Breast epithelium (tissue), 3 donors: ENCODE data around the gene GPR35.

ENCODE experiments used
- POLR2A ChIP-seq: fragments of 450-650 bp; IDR thresholded peaks from one replicate; pipeline ENCODE4 v1.6.1; 2016; ENCODE audit warnings: antibody characterized with exemption, mild to moderate bottlenecking, moderate library complexity
- POLR2AphosphoS5 ChIP-seq, 3 donors: sonication (generic); formaldehyde crosslinking; IDR thresholded peaks; one replicate each; pipeline ENCODE4 v1.6.1; 2017; ENCODE audit warnings: antibody characterized with exemption in 3 of 3
- TF ChIP-seq, protein P1 (sequence below), 3 donors: fragments of 450-650 bp; IDR thresholded peaks; one replicate each; pipeline ENCODE4 v1.5.1; 2016 to 2017; ENCODE audit warnings: antibody characterized with exemption in 3 of 3, mild to moderate bottlenecking in 3 of 3, moderate library complexity in 3 of 3

DNA sequence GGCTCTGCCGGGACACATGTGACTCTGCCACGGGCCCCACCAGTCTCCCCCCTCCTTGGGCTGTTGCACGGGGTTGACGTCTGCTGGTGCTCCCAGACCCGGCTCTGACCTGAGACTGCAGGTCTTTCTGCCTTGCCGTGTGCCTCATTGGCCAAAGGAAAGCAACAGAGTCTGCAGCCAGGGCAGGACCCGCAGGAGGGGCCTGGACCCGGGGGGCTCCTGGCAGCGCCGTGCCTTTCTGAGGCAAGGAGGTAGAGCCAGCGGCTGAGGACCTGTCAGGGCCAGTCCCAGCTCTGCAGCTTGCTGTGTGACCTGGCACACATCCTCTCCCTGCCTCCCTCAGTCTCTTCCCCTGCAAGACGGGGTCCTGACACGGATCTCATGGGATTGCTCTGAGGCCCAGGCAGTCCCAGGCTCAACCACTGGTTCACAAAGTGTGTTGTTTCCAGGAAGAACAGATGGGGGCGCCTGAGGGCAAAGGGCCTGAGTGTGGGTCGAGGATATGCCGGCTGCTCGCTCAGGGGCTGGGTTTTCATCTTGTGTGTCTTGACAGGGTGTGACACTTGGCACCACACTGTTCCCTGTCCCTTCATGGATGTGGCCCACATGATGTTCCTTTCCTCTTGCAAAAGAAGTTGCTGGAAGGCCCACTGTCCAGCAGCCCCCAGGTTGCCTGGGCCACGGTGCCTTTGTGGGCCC is 29.8 kb upstream of the GPR35 start:
- TF ChIP-seq, protein P1, sequence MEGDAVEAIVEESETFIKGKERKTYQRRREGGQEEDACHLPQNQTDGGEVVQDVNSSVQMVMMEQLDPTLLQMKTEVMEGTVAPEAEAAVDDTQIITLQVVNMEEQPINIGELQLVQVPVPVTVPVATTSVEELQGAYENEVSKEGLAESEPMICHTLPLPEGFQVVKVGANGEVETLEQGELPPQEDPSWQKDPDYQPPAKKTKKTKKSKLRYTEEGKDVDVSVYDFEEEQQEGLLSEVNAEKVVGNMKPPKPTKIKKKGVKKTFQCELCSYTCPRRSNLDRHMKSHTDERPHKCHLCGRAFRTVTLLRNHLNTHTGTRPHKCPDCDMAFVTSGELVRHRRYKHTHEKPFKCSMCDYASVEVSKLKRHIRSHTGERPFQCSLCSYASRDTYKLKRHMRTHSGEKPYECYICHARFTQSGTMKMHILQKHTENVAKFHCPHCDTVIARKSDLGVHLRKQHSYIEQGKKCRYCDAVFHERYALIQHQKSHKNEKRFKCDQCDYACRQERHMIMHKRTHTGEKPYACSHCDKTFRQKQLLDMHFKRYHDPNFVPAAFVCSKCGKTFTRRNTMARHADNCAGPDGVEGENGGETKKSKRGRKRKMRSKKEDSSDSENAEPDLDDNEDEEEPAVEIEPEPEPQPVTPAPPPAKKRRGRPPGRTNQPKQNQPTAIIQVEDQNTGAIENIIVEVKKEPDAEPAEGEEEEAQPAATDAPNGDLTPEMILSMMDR (IDR thresholded peaks at IDR 0.05): no peak
- TF ChIP-seq POLR2A (no peak), POLR2AphosphoS5 (IDR thresholded peaks at IDR 0.05) (no peak)
